Endothelial cell (in vitro differentiated cells): Measurements from ENCODE around the gene SERPINA3. TPM values are rescaled to one million over a fixed set of nuclear protein-coding genes. Genes with fewer than 3 reads are reported as not detected.

ENCODE experiments used
- DNase-seq: peaks from one replicate; pipeline ENCODE4 v3.0.0; 2021; ENCODE audit warnings: low spot score
- H3K27ac Mint-ChIP-seq: one replicate; pipeline ENCODE4 v1.8.0; 2021; ENCODE audit warnings: mixed read lengths, inconsistent platforms; ENCODE audit not compliant: unreplicated experiment
- H3K27me3 Mint-ChIP-seq: one replicate; pipeline ENCODE4 v1.8.0; 2021; ENCODE audit warnings: mild to moderate bottlenecking, moderate library complexity, mixed read lengths, inconsistent platforms; ENCODE audit not compliant: unreplicated experiment
- H3K36me3 Mint-ChIP-seq: one replicate; pipeline ENCODE4 v1.8.0; 2021; ENCODE audit warnings: mild to moderate bottlenecking, low read depth, mixed read lengths, inconsistent platforms; ENCODE audit not compliant: unreplicated experiment
- H3K4me1 Mint-ChIP-seq: one replicate; pipeline ENCODE4 v1.8.0; 2021; ENCODE audit warnings: mild to moderate bottlenecking, mixed read lengths, inconsistent platforms; ENCODE audit not compliant: unreplicated experiment
- H3K4me3 Mint-ChIP-seq: one replicate; pipeline ENCODE4 v1.8.0; 2021; ENCODE audit warnings: mild to moderate bottlenecking, mixed read lengths, inconsistent platforms; ENCODE audit not compliant: unreplicated experiment
- H3K9me3 Mint-ChIP-seq: one replicate; pipeline ENCODE4 v1.8.0; 2021; ENCODE audit warnings: mixed read lengths, inconsistent platforms; ENCODE audit not compliant: unreplicated experiment
- CTCF ChIP-seq: fragments of 200-600 bp; sonication (generic); IDR thresholded peaks from one replicate; pipeline ENCODE4 v1.5.0; 2021; ENCODE audit warnings: antibody characterized with exemption; ENCODE audit not compliant: unreplicated experiment
- total RNA-seq: library from RNA; stranded (reverse); fragmentation: NEBNext Ultra II Directional; extraction: Animal tissue kit (Norgen Biotek cat#: 25700); gene quantifications from one replicate; pipeline ENCODE4 v1.2.1, GENCODE V29; 2021; ENCODE audit not compliant: unreplicated experiment

Gene SERPINA3
- total RNA-seq, 1 donor from 2014 or later = not detected

DNA sequence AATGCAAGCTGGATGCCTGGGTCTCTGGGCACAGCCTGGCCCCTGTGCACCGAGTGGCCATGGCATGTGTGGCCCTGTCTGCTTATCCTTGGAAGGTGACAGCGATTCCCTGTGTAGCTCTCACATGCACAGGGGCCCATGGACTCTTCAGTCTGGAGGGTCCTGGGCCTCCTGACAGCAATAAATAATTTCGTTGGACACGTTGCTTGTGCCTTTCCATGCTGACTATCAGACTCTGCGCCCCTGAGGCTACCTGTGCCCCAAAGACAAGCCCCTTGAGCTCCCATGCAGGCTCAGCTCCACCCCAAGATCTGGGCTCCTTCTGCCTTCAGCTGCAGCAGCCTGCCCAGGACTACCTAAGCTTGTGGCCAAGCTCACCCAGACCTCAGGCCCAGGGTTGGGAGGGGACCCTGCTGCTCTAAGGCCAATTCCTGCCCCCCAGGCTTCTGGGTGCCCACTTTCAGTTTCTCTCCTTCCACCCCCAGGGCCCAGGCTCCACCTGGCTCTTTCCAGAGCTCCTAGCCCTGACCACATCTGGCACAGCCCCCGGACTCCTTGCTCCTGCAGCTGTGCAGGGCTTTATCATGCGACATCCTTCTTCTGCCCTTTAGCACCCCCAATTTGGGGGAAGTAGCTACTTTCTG, 11.8 kb downstream of the SERPINA3 start:
- Mint-ChIP-seq H3K27ac (no peak overlapping the region), H3K4me1 (no peaks in the 10 kb centered on the region), H3K27me3 (peaks cover 2% of the 10 kb centered on the region), H3K9me3 (peaks cover 13% of the 10 kb centered on the region), H3K36me3 (peaks cover 10% of the 10 kb centered on the region), H3K4me3 (no peak overlapping the region)
- no peak for TF ChIP-seq CTCF
- no peak for DNase-seq

GRCh38 chr14:94624537-94625352, 12.6 kb downstream of the SERPINA3 start:
- H3K36me3 Mint-ChIP-seq = peaks cover 8% of the 10 kb centered on the region
- no peak overlapping the region for H3K4me3 Mint-ChIP-seq
- H3K9me3 Mint-ChIP-seq = peaks cover 9% of the 10 kb centered on the region
- no peak for TF ChIP-seq CTCF
- peaks cover 2% of the 10 kb centered on the region for H3K27me3 Mint-ChIP-seq
- H3K4me1 Mint-ChIP-seq = no peaks in the 10 kb centered on the region
- H3K27ac Mint-ChIP-seq = no peak overlapping the region
- no peak for DNase-seq

- Mint-ChIP-seq H3K9me3 (peaks cover 4% of the 10 kb centered on the region), H3K27ac (no peak overlapping the region), H3K4me1 (no peaks in the 10 kb centered on the region), H3K36me3 (peaks cover 4% of the 10 kb centered on the region), H3K4me3 (no peak overlapping the region), H3K27me3 (peaks cover 2% of the 10 kb centered on the region)
- DNase-seq = no peak
- TF ChIP-seq CTCF = no peak
Measured at GRCh38 chr14:94625353-94625635, 13.1 kb downstream of the SERPINA3 start.

DNA sequence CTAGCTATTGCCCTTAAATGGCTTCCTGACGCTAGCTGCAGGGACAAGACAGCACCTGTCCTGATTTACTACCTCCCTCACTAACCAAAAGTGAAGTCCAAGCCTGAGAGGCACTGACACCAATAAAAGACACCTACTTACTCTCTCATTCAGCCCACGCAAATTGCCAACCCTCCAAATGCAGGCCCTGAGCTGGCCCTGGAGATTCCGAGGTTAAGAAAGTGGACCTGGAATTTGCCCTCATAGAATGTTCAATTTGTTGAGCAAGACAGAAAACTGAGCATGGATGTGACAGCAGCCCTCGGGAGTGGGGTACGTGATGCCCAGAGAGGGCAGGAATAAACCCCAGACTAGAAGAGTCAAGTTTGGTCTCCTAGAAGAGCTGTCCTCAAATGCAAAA, 16.4 kb downstream of the SERPINA3 start:
- H3K9me3 Mint-ChIP-seq = no peaks in the 10 kb centered on the region
- H3K27me3 Mint-ChIP-seq = peaks cover 5% of the 10 kb centered on the region
- H3K36me3 Mint-ChIP-seq = no peaks in the 10 kb centered on the region
- no peak overlapping the region for H3K27ac Mint-ChIP-seq
- no peak overlapping the region for H3K4me3 Mint-ChIP-seq
- no peak for TF ChIP-seq CTCF
- H3K4me1 Mint-ChIP-seq = no peaks in the 10 kb centered on the region
- no peak for DNase-seq

DNA sequence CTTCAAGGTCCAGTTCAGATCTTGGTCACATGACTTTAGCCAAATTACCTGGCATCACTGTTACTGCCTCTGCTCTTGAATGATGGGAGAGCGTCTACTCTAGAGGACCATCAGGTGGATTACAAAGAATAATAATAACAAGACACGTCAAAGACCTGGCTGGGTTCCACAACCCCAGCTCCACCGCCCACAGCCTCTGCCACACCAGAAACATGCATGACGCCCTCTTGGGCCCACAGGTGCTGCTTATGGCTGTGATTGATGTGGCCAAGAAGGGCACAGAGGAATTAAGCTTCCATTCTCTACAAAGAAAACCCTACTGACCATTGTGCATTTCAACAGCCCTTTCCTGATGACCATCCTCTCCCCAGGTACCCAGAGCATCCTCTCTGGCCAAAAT, 18.2 kb downstream of the SERPINA3 start:
- no peak for TF ChIP-seq CTCF
- H3K4me1 Mint-ChIP-seq = no peaks in the 10 kb centered on the region
- no peak overlapping the region for H3K27ac Mint-ChIP-seq
- H3K27me3 Mint-ChIP-seq = peaks cover 9% of the 10 kb centered on the region
- H3K4me3 Mint-ChIP-seq = no peak overlapping the region
- no peaks in the 10 kb centered on the region for H3K9me3 Mint-ChIP-seq
- no peaks in the 10 kb centered on the region for H3K36me3 Mint-ChIP-seq
- no peak for DNase-seq
